GM18498 (cell line): ENCODE data around the gene AKT1S1.

Experiments
- ATAC-seq: cut with Tn5 transposase; IDR thresholded peaks from one replicate; pipeline ENCODE4 v1.9.1; 2021; ENCODE audit warnings: mild to moderate bottlenecking, moderate library complexity; ENCODE audit not compliant: unreplicated experiment

The AKT1S1 gene

DNA sequence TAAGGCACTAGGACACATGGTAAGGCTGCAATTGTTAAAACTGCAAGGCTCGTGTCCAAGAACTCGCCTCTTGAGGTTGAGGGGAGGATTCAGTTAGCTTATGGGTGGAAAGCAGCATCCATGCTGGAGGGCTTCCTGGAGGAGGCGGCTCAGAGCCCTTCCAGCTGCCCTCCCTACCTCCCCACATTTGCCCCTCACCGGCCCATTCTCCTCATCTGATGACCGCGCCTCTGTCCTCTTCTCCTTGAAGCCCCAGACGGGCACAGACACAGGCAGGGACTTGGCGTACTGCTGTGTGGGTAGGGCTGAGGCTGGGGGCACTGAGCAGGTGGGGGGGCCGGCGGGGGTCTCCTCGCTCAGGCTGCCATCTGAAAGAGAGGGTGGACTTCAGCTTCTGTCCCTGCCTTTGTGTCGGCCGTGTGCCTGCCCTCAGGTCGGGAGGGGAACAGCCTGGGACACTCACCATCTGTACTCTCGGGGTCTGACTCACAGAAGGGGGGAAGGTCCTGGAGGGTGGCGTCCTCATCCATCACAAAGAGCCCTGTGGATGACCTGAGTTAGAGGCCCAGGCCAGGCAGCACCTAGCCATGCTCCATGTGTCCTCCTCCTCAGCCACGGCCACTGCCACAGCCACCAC, 5.7 kb downstream of the AKT1S1 start:
- no peak for ATAC-seq

DNA sequence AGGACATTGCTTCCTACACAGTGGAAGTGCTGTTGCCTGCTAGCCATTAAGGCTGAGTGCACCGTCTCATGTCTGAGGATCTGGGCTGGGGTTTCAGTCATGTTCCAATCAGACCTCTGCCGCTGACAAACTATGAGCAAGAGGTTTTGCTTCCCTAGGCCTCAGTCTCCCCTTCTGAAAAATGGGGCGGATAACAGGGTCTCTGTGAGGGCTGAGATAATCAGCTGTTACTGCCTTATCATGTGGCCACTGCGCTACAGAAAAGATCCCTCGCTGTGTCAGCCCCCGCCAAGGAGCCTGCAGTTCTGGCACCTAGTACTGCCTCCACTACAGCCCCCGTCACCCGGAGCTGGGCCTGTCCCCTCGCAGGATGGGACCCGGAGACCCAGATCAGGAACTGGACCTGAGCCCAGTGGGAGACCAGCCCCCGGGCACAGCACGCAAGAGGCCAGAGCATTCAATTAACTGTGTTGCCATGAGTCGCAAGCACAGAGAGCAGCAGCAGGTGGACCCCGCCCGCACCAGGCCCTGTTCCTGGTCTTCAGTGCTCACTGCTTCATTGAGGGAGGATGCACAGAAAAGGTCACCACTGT, 6.8 kb downstream of the AKT1S1 start:
- ATAC-seq = no peak

GRCh38 chr19:49869484-49870308, 7.5 kb downstream of the AKT1S1 start:
- ATAC-seq = peak; percentile 61

DNA sequence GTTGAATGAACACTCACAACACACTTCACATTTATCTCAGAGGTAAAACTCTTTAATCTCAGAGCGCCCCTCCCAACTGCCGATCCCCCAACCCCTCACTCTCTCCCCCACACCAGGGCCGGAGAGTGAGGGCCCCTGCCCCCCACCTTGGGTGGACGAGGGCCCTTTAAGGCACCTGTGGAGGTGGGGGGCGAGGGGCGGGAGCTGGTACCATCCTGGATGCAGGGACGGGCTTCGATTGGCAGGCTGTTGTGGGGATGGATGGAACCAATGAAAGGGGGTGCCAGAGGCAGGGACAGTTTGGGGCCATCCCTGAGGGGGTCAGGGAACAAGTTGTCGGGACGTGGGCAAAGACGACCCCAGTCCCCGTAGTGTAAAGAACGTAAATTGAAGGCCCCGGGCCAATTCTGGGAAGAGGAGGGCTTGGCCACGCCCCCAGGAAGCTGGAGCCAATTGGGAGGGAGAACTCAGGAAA, 8.1 kb downstream of the AKT1S1 start:
- peak; percentile 17 for ATAC-seq

- ATAC-seq = peak; percentile 41
These were observed 10.0 kb downstream of the AKT1S1 start, which contains the start of gene PNKP for GRCh38 chr19:49866933-49867782. PNKP (minus strand) TSS chr19:49867576; CDS start chr19:49867204, 372 bp downstream.

GRCh38 chr19:49864890-49865289, 12.3 kb downstream of the AKT1S1 start:
- ATAC-seq = no peak

DNA sequence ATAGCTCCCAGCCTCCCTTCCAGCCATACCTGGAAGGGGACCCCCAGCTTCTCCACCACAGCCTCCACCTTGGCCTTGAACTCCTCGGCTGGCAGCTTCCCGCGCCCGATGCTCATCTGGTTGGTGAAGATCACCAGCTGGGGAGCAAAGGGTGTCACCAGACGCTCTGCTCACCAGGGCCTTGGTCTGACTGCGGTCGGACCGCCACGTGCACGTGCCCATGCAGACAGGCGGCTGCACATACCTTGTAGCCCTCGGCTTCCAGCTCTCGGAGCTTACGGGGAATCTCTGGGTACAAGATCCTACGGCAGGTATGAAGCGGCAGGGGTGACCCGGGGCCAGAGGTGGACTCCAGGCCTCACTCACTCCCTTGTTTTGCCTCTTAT, 13.2 kb downstream of the AKT1S1 start:
- ATAC-seq = no peak

DNA sequence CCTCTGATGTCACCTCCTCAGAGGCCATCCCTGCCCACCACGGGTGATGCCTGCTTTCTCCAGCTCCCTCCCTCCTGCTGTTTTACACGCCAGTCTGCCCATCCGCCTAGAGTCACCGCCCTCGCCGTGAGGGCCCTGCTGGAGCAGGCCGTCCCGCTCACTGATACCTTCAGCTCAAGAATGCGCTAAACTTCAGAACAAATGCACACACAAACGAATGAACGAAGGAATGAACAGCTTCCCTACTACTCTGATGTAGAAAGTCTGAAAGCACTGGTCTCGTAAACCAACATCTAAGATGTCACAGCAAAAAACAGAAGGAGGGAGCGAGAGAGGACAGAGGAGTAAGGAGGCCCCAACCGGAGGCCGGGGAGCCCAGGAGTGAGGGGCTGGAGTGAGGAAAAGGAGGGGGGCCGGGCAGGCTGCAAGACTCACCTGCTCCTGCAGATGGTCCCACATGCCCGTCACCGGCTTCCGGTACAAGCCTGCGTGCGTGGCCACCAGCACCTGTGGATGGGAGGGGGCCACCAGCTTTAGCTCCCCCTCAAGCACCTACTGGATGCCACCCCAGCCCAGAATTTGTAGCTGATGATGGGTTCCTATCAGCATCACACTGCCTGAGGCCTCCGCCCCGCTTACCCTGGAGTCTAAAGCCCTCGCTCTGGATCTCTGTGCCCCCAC, 13.8 kb downstream of the AKT1S1 start:
- ATAC-seq = no peak

- no peak for ATAC-seq
These were observed 14.5 kb downstream of the AKT1S1 start for GRCh38 chr19:49862391-49863253.

GRCh38 chr19:49861541-49862378, 15.4 kb downstream of the AKT1S1 start:
- ATAC-seq = no peak

DNA sequence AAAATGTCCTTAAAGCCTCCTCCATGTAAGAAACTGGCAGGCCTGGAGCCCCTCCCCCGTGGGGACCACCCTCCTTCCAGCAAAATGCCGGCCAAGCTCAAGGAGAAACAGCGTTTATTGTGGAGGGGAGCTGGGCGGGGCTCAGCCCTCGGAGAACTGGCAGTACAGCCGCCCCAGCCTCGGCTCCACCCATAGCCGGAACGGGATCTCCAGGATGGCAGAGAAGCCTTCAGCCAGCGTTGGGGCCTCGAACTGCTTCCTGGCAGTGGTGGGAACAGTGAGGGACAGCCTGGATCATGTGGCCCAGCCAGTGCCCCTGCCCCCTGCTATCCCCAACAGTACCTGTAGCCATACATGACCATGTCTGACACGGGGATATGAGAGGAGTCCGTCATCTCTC, 16.0 kb downstream of the AKT1S1 start:
- ATAC-seq = no peak

GRCh38 chr19:49860336-49861102, 16.6 kb downstream of the AKT1S1 start:
- no peak for ATAC-seq

DNA sequence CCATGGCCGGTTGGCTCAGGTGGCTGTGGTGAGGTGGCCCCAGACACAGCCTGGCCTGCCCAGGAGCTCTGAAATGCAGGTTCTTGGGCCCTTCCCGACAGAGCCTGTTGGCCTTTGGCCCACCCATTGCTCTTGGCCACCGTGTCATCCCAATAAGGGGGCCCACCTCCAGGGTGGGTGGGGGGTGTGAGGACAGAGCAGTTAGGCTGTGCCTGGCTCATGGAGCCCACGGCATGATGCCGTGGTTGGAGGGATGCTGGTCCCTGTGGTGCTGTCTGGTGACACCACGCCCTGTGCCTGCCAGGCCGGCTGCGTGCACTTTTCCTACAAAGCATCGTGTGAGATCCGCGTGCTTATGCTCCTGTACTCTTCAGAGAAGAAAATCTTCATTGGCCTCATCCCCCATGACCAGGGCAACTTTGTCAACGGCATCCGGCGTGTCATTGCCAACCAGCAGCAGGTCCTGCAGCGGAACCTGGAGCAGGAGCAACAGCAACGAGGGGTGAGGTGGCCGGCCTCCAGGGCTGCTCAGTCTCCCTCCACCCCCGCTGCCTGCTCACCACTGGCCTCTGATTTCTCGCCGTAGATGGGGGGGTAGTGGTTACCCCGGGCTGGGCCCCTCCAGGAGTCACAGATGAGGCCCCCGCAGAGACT, 17.3 kb downstream of the AKT1S1 start:
- no peak for ATAC-seq

DNA sequence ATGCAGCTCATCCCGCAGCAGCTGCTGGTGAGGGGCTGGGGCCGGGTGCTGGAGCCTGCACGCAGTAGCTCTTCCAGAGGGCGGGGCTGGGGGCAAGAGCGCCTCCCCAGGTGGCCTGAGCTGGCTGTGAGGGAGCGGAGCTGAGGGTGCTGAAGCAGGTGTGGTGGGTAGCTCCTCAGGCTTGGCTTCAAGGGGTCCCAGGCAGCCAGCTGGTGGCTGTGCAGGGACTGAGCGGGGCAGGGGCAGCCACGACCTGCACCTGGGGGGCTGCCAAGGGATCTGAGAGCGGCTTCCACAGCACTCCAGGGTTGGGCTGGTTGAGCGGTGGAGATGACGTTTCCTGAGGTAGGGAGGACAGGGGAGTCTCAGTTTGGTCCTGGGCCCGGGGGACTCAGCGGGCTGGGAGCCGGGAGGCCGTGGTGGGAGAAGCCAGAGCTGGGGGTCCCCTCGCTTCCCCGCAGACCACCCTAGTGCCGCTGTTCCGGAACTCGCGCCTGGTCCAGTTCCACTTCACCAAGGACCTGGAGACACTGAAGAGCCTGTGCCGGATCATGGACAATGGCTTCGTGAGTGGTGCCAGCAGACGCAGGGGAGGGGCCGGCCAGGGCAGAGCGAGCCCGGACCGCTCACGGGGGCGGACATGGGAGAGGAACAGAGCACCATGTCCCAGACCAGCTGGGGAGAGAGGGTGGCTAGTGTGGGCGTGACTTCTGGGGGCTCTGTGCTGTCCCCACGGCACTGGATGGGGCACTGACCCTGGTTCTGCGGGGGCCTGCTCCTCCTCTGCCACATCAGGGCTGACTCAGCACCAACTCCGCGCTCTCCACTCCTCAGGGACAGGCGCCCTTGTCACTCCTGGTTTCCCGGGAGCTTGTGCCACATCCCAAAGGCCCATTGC, 18.8 kb downstream of the AKT1S1 start:
- ATAC-seq = no peak

- ATAC-seq = no peak
These were observed 19.4 kb downstream of the AKT1S1 start for GRCh38 chr19:49857838-49858087.

- no peak for ATAC-seq
These were observed 19.9 kb downstream of the AKT1S1 start for GRCh38 chr19:49857061-49857837.
